Progenitor cell of endocrine pancreas (in vitro differentiated cells): ENCODE measurements around the gene B3GAT1. TPM values are rescaled to one million over a fixed set of nuclear protein-coding genes. Genes with fewer than 3 reads are reported as not detected.

Experiments used
- DNase-seq: peaks from one replicate; pipeline ENCODE4 v3.0.0; 2021; ENCODE audit warnings: low spot score; ENCODE audit not compliant: unreplicated experiment
- H3K27ac Mint-ChIP-seq: 2 replicates; pipeline ENCODE4 v1.8.0; 2021; ENCODE audit warnings: mild to moderate bottlenecking, moderate library complexity, mixed read lengths
- H3K27me3 Mint-ChIP-seq: 2 replicates; pipeline ENCODE4 v1.8.0; 2021; ENCODE audit warnings: mixed read lengths
- H3K36me3 Mint-ChIP-seq: 2 replicates; pipeline ENCODE4 v1.8.0; 2022; ENCODE audit warnings: mixed read lengths; ENCODE audit not compliant: insufficient read depth
- H3K4me1 Mint-ChIP-seq: 2 replicates; pipeline ENCODE4 v1.8.0; 2021; ENCODE audit warnings: low read depth, mixed read lengths
- H3K4me3 Mint-ChIP-seq: 2 replicates; pipeline ENCODE4 v1.8.0; 2021; ENCODE audit warnings: low read depth, mild to moderate bottlenecking, moderate library complexity, mixed read lengths
- H3K9me3 Mint-ChIP-seq: 2 replicates; pipeline ENCODE4 v1.8.0; 2021; ENCODE audit warnings: low read depth, mixed read lengths
- CTCF ChIP-seq: fragments of 200-600 bp; sonication (generic); IDR thresholded peaks from one replicate; pipeline ENCODE4 v1.5.0; 2021; ENCODE audit warnings: antibody characterized with exemption, mild to moderate bottlenecking; ENCODE audit not compliant: unreplicated experiment
- total RNA-seq: library from RNA; stranded (reverse); gene quantifications from 2 replicates; pipeline ENCODE4 v1.2.1, GENCODE V29; 2021

Gene B3GAT1
- total RNA-seq, 1 donor from 2014 or later, result 5.1 TPM

- H3K4me3 Mint-ChIP-seq, result no peak overlapping the region
Observed at GRCh38 chr11:134377876-134378275, 34.2 kb downstream of the B3GAT1 start.

GRCh38 chr11:134376150-134376921 lies 35.7 kb downstream of the B3GAT1 start:
- Mint-ChIP-seq H3K36me3 (no peaks in the 10 kb centered on the region), H3K9me3 (no peaks in the 10 kb centered on the region), H3K27me3 (no peaks in the 10 kb centered on the region), H3K27ac (no peak overlapping the region), H3K4me1 (no peaks in the 10 kb centered on the region), H3K4me3 (no peak overlapping the region)
- no peak for DNase-seq
- no peak for TF ChIP-seq CTCF

More at GRCh38 chr11:134377876-134378275, 34.2 kb downstream of the B3GAT1 start:
- Mint-ChIP-seq H3K36me3 (no peaks in the 10 kb centered on the region), H3K4me1 (no peaks in the 10 kb centered on the region), H3K27ac (no peak overlapping the region), H3K27me3 (no peaks in the 10 kb centered on the region), H3K9me3 (no peaks in the 10 kb centered on the region)
- no peak for TF ChIP-seq CTCF
- no peak for DNase-seq

GRCh38 chr11:134374891-134375550 lies 37.0 kb downstream of the B3GAT1 start:
- Mint-ChIP-seq H3K4me3 (no peak overlapping the region), H3K27me3 (no peaks in the 10 kb centered on the region), H3K4me1 (no peaks in the 10 kb centered on the region), H3K27ac (no peak overlapping the region), H3K9me3 (no peaks in the 10 kb centered on the region), H3K36me3 (no peaks in the 10 kb centered on the region)
- TF ChIP-seq CTCF, result no peak
- DNase-seq, result no peak

- no peak for TF ChIP-seq CTCF
- DNase-seq, result no peak
- H3K27me3 Mint-ChIP-seq, result no peaks in the 10 kb centered on the region
- no peak overlapping the region for H3K27ac Mint-ChIP-seq
- H3K36me3 Mint-ChIP-seq, result no peaks in the 10 kb centered on the region
- no peaks in the 10 kb centered on the region for H3K9me3 Mint-ChIP-seq
- H3K4me3 Mint-ChIP-seq, result no peak overlapping the region
- no peaks in the 10 kb centered on the region for H3K4me1 Mint-ChIP-seq
Observed at GRCh38 chr11:134374171-134374570, 37.9 kb downstream of the B3GAT1 start.

- Mint-ChIP-seq H3K9me3 (no peaks in the 10 kb centered on the region), H3K36me3 (no peaks in the 10 kb centered on the region), H3K4me3 (no peak overlapping the region), H3K27me3 (no peaks in the 10 kb centered on the region), H3K27ac (no peak overlapping the region), H3K4me1 (no peaks in the 10 kb centered on the region)
- no peak for TF ChIP-seq CTCF
- DNase-seq, result no peak
Observed at GRCh38 chr11:134373591-134374052, 38.4 kb downstream of the B3GAT1 start.
